Endothelial cell of umbilical vein (primary cell): ENCODE data around the gene FBXO48. TPM values are rescaled to one million over a fixed set of nuclear protein-coding genes. Genes with fewer than 3 reads are reported as not detected.

Experiments used
- BruUV-seq: library from RNA; stranded (reverse); fragments of 400-500 nt; replicated peaks from 2 replicates; lab custom pipeline; 2021; lab: Mats Ljungman, UMichigan
- CTCF ChIA-PET: fragments of 300-600, 350-600 bp; sonication (Branson Sonifier 250); formaldehyde crosslinking; loops from one replicate; lab custom pipeline; 2021; ENCODE audit warnings: antibody characterized with exemption, inconsistent platforms; lab: Charles Lee
- POLR2A ChIA-PET: fragments of 300-600, 350-600 bp; sonication (Branson Sonifier 250); formaldehyde crosslinking; loops from one replicate; lab custom pipeline; 2021; ENCODE audit warnings: antibody characterized with exemption, inconsistent platforms; lab: Charles Lee
- DNase-seq: peaks from one replicate; pipeline ENCODE4 v3.0.0-alpha.2; 2011; ENCODE audit warnings: low read depth, low spot score
- FAIRE-seq: peaks from 2 replicates; lab custom pipeline; 2011; peaks lifted over from hg19 to GRCh38; lab: Jason Lieb, UNC
- H2AFZ ChIP-seq: 2 replicates; pipeline ENCODE4 v1.6.0; 2012; ENCODE audit warnings: low read depth, low read length, control low read depth, inconsistent platforms
- H3K27ac ChIP-seq: 2 replicates; pipeline ENCODE4 v1.5.1; 2011; ENCODE audit warnings: low read depth, mild to moderate bottlenecking, control low read depth, low read length, moderate library complexity; ENCODE audit not compliant: insufficient read depth
- H3K27me3 ChIP-seq, 2 experiments: 2 replicates each; pipeline versions ENCODE4 v1.6.0 to v1.6.1; 2011; ENCODE audit warnings: low read length in 2 of 2, mixed read lengths in 1 of 2; ENCODE audit not compliant: control insufficient read depth in 2 of 2, insufficient read depth in 2 of 2
- H3K36me3 ChIP-seq, 2 experiments: 2 replicates in 1 of 2; 3 replicates in 1 of 2; pipeline ENCODE4 v1.5.1; 2011; ENCODE audit warnings: low read length in 2 of 2, mild to moderate bottlenecking in 1 of 2, moderate library complexity in 1 of 2; ENCODE audit not compliant: control insufficient read depth in 2 of 2, insufficient read depth in 2 of 2; ENCODE audit errors: extremely low read depth in 1 of 2
- H3K4me1 ChIP-seq: 3 replicates; pipeline ENCODE4 v1.5.1; 2011; ENCODE audit warnings: mild to moderate bottlenecking, low read length; ENCODE audit not compliant: control insufficient read depth, insufficient read depth; ENCODE audit errors: extremely low read depth
- H3K4me2 ChIP-seq: 2 replicates; pipeline ENCODE4 v1.6.1; 2011; ENCODE audit warnings: low read length, control low read depth, mixed read lengths; ENCODE audit not compliant: insufficient read depth
- H3K4me3 ChIP-seq, 3 experiments: fragments of 200-600 bp in 1 of 3; sonication (generic), shearing (Covaris generic) in 1 of 3; replicated peaks in 1 of 3; 2 replicates each; pipeline ENCODE4 v1.5.1; 2011 to 2016; ENCODE audit warnings: control low read depth in 3 of 3, low read length in 3 of 3, mild to moderate bottlenecking in 2 of 3, inconsistent platforms in 1 of 3, low read depth in 1 of 3, moderate library complexity in 1 of 3; ENCODE audit not compliant: insufficient read depth in 1 of 3
- H3K79me2 ChIP-seq: 2 replicates; pipeline ENCODE4 v1.6.0; 2012; ENCODE audit warnings: low read length, inconsistent platforms; ENCODE audit not compliant: control insufficient read depth, insufficient read depth
- H3K9ac ChIP-seq: replicated peaks from 2 replicates; pipeline ENCODE3; 2011; ENCODE audit warnings: low read length, control low read depth; ENCODE audit not compliant: insufficient read depth; ENCODE audit errors: extremely low read depth
- H3K9me1 ChIP-seq: replicated peaks from 3 replicates; pipeline ENCODE4 v1.6.0; 2011; ENCODE audit warnings: mild to moderate bottlenecking, low read length; ENCODE audit not compliant: control insufficient read depth, insufficient read depth; ENCODE audit errors: extremely low read depth
- H3K9me3 ChIP-seq: replicated peaks from 2 replicates; pipeline ENCODE4 v1.5.1; 2012; ENCODE audit warnings: low read length, inconsistent platforms; ENCODE audit not compliant: control insufficient read depth, insufficient read depth
- H4K20me1 ChIP-seq: replicated peaks from 2 replicates; pipeline ENCODE3; 2011; ENCODE audit warnings: mild to moderate bottlenecking, low read length; ENCODE audit not compliant: control insufficient read depth, insufficient read depth; ENCODE audit errors: extremely low read depth
- CTCF ChIP-seq, 2 donors: IDR thresholded peaks; 1 replicate in 1 of 2; 2 replicates in 1 of 2; pipeline ENCODE4 v1.5.1; 2011; ENCODE audit warnings: low read length in 2 of 2, mild to moderate bottlenecking in 2 of 2, moderate library complexity in 2 of 2, control low read depth in 1 of 2, inconsistent platforms in 1 of 2, low read depth in 1 of 2; ENCODE audit not compliant: insufficient read depth in 1 of 2; ENCODE audit errors: extremely low read depth in 1 of 2
- EZH2 ChIP-seq: IDR thresholded peaks from 2 replicates; pipeline ENCODE4 v1.6.1; 2012; ENCODE audit warnings: borderline replicate concordance, low read depth, mild to moderate bottlenecking, moderate library complexity, low read length, inconsistent platforms; ENCODE audit not compliant: severe bottlenecking
- FOS ChIP-seq: IDR thresholded peaks from 2 replicates; pipeline ENCODE4 v1.6.1; 2011; ENCODE audit warnings: mild to moderate bottlenecking, low read length, moderate library complexity, borderline replicate concordance; ENCODE audit not compliant: insufficient read depth
- GATA2 ChIP-seq: IDR thresholded peaks from 2 replicates; pipeline ENCODE4 v1.7.0; 2011; ENCODE audit warnings: low read depth, mild to moderate bottlenecking, moderate library complexity, mixed read lengths, low read length; ENCODE audit not compliant: insufficient read length, insufficient read depth
- JUN ChIP-seq: IDR thresholded peaks from 2 replicates; pipeline ENCODE4 v1.6.1; 2011; ENCODE audit warnings: borderline replicate concordance, low read depth; ENCODE audit not compliant: insufficient read length, insufficient read depth
- MAX ChIP-seq: IDR thresholded peaks from 2 replicates; pipeline ENCODE4 v1.6.1; 2011; ENCODE audit not compliant: insufficient read depth, insufficient read length
- MYC ChIP-seq: IDR thresholded peaks from one replicate; pipeline ENCODE4 v1.6.1; 2011; ENCODE audit warnings: mild to moderate bottlenecking, low read depth, low read length
- POLR2A ChIP-seq: IDR thresholded peaks from 2 replicates; pipeline ENCODE4 v1.6.1; 2012; ENCODE audit warnings: low read depth, mild to moderate bottlenecking, control low read depth, low read length
- POLR2AphosphoS5 ChIP-seq: IDR thresholded peaks from 2 replicates; pipeline ENCODE4 v1.6.1; 2012; ENCODE audit warnings: low read depth, mild to moderate bottlenecking, control low read depth, low read length, moderate library complexity; ENCODE audit not compliant: insufficient read depth
- dilution Hi-C: fragments of 300-500 bp; cut with MboI; formaldehyde crosslinking; loops from one replicate; pipeline ENCODE4 v1.15.0; 2019; ENCODE audit warnings: low sequenced_read_pairs; ENCODE audit not compliant: extremely low pct_ligation_motif_present
- intact Hi-C: fragments of 100-400 bp; cut with micrococcal nuclease; formaldehyde crosslinking; loops from one replicate; pipeline ENCODE4 v1.10.0; 2022
- polyA plus RNA-seq, 4 experiments: library from polyadenylated mRNA; depleted of rRNA in 3 of 4; stranded (reverse) in 3 of 4; unstranded in 1 of 4; fragments of >200 nt; gene quantifications; 2 replicates each; pipeline versions ENCODE4 v1.2.1 to v1.2.3, GENCODE V29; 2011 to 2012; ENCODE audit warnings: missing spikeins in 1 of 4
- total RNA-seq: library from RNA; stranded (reverse); gene quantifications from 2 replicates; pipeline ENCODE4 v1.2.3, GENCODE V29; 2021

FBXO48 gene
- total and polyA plus RNA-seq, 2 donors (not counting 3 experiments of a cell fraction or from before 2014, with no cell fraction given): 0.46 to 0.73 TPM

GRCh38 chr2:68411397-68412126, 55.5 kb downstream of the FBXO48 start:
- TF ChIP-seq MYC (no peak), POLR2AphosphoS5 (no peak), GATA2 (no peak), FOS (no peak), CTCF (IDR thresholded peaks at IDR 0.05; ENCODE audit: extremely low read depth in 1 of 2, insufficient read depth in 1 of 2, low read depth in 1 of 2, low read length in 2 of 2) (no peak), MAX (no peak), POLR2A (no peak), JUN (no peak), EZH2 (no peak)
- Histone ChIP-seq H3K4me1 (no peaks in the 10 kb centered on the region), H3K4me3 (no peak overlapping the region), H3K79me2 (no peaks in the 10 kb centered on the region), H4K20me1 (no peaks in the 10 kb centered on the region), H3K36me3 (no peaks in the 10 kb centered on the region), H2AFZ (no peak overlapping the region), H3K9ac (no peak overlapping the region), H3K9me1 (no peaks in the 10 kb centered on the region), H3K27ac (no peak overlapping the region), H3K27me3 (no peaks in the 10 kb centered on the region), H3K9me3 (no peaks in the 10 kb centered on the region), H3K4me2 (no peak overlapping the region)
- DNase-seq: no peak
- ChIA-PET POLR2A (no interaction called here), CTCF (interaction anchor here (1.1 kb wide), 1 partner anchor 290 kb away, joined by 3 read pairs; no protein-coding TSS in a partner anchor)
- no TSS peak for BruUV-seq
- dilution Hi-C loops: no loop called here
- FAIRE-seq: no peak
- intact Hi-C loops: no loop called here

Other genes with a start within 250 kb of the FBXO48 start
- gene PPP3R1, start 214.8 kb downstream of the FBXO48 start, total RNA-seq: 61.9 and 62.2 TPM in 2 replicates
- gene PPP3R1, start 214.8 kb downstream of the FBXO48 start, polyA plus RNA-seq: 5.1 and 8.4 TPM in 2 replicates
- 73.8 and 74.6 TPM in 2 replicates for gene CNRIP1, start 147.3 kb downstream of the FBXO48 start, total RNA-seq
- gene CNRIP1, start 147.3 kb downstream of the FBXO48 start, polyA plus RNA-seq: 88.6 and 98.9 TPM in 2 replicates
- 0.11 and 0.18 TPM in 2 replicates for gene PLEK, start 102.0 kb downstream of the FBXO48 start, total RNA-seq
- gene PLEK, start 102.0 kb downstream of the FBXO48 start, polyA plus RNA-seq: 0.03 TPM in 1 of 2 replicates, not detected in the other
- 2.3 and 2.4 TPM in 2 replicates for gene APLF, start 291 bp upstream of the FBXO48 start, total RNA-seq
- gene APLF, start 291 bp upstream of the FBXO48 start, polyA plus RNA-seq: 0.70 and 0.75 TPM in 2 replicates
- gene PROKR1, start 176.3 kb upstream of the FBXO48 start, total RNA-seq: not detected in 2 replicates
- not detected in 2 replicates for gene PROKR1, start 176.3 kb upstream of the FBXO48 start, polyA plus RNA-seq